Measurements from ENCODE around the gene SLC17A2.

Gene SLC17A2

DNA sequence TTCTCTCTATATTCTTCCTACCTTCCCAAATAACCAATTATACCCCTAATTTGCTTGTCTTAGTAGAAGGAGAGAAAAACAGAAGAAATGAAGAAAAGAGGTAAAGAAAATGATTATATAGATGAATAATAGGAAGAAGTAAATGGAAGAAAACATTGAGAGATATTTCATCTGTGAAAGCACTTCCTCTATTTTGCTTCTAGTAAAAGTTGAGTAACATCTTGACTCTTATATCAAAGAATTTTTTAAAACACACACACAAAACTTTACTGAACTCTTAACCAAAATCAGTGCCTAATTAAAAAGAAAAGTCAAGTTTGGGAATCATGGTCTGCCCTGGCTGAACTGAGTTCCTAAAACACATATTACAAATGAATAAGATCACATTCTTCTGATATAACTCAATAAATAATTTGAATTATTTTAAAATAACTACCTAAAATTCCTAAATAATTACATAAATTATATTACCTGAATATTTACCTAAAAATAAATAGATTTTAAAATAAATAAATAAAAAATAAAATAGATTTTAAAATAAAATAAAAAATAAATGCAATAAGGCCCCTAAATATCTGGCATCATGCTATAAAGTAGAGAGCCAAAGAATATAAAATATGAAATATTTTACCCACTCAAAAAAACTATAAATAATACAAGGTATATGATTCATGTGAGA lies 8.8 kb downstream of the SLC17A2 start:
- no peak for DNase-seq (ENCODE audit: low read depth in 2 of 2, low spot score in 1 of 2)

DNA sequence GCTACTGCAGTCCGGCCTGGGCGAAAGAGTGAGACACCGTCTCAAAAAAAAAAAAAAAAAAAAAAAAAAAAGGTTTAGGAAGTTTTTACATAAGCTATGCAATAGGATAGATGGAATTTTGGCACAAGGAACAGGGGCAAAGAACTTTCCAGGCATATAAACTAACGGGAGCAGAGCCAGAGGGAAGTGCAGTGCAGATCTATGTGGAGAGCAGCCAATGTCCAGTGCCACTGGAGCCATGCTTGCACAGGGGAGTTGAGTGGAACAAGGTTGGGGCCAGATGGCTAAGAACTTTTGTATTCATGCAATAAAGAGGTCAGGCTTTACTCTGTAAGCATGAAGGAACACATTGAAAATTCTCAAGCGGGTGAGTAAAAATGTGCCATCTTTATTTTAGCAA lies 10.8 kb downstream of the SLC17A2 start:
- no peak for DNase-seq (ENCODE audit: low read depth in 2 of 2, low spot score in 1 of 2)

DNA sequence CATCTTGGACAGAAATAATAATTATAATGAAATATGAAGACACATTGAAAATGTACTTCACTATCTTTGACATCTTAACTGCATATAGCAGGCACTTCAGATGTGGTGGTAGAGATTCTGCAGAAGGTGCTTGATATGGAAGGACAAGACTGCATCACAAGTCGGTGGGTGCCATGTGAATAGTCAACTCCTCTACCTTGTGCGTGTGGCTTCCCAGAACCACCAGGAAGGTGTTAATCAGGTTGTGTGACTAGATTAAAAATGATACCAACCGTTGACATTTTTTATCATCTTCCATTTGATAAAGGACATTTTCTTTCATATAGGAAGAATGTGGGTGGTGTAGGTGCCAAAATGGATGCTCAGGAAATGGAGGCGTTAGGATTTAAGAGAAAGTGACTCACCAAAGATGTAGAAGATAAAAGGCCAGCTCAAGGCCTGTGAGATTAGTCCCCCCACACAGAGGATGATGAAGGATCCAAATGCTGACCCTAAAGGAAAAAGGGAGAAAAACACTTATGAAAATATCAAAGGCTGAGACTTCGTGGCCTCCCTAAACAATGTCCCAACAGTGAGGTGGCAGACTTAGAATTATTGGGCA lies 12.3 kb downstream of the SLC17A2 start:
- no peak for DNase-seq (ENCODE audit: low read depth in 2 of 2, low spot score in 1 of 2)

DNA sequence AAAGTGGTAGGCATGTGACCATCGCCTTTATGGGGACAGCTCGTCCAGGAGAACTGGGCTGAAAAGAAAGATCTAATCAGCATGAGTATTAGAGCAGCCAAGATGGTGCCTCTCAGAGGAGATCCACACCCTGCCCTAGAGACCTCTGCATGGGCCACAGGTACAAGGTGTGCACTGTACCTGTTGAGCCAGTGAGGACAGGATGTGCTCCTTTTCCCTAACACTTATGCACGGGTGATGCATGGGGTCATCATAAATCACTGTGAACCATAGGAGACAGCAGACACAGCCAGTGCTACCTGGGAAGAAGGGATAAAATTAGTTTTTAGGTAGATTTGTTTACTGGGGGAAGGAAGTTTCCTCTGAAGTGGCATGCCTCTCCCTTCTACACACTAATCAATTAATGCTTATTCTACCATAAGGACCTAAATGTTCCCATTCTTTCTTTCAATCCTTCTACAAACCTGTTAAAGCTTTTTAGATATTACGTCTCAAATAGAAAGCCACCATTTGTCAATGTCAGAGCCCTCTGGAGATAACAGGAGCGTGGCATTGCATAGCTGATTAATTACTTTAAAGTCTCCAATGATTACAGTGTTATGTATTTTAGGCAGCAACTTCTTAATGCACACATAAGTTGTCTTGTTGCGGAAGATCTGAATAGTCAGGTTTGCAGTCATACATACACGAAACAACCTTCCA lies 13.6 kb downstream of the SLC17A2 start:
- DNase-seq (ENCODE audit: low read depth in 2 of 2, low spot score in 1 of 2), result no peak

DNA sequence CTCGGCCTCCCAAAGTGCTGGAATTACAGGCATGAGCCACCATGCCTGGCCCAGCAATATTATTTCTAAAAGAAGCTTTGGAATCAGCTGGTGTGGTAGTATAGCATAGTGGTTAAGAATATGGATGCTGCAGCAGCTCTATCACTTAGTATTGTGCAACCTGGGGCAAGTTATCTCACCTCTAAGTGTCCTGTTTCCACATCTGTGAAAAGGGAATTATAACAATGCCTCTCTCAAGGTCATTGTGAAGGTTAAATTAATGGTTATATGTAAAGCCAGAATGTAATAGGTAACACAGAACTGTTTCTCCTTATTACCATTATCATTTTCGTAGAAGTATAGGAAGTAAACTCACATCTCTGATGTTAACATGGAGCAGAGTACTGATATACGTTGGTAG lies 14.2 kb downstream of the SLC17A2 start:
- DNase-seq (ENCODE audit: low read depth in 2 of 2, low spot score in 1 of 2), result no peak

DNA sequence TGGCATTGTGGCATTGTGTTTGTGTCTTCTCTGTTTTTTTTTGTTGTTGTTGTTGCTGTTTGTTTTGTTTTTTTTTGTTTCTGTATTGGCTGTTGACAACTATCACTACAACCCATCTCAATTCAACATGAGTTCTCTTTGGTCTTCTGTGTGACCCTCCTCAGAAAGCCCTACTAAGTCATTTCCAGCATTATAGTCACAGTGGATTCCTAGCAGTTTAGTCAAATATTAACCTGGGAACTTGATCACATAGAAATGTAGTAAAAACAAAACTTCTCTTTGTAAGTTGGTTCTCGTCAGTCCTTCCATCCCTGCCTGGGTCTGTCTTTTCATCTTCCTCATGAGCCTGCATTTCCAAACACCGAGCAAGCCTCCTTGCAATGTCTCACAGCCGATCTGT lies 16.8 kb downstream of the SLC17A2 start:
- DNase-seq (ENCODE audit: low read depth in 2 of 2, low spot score in 1 of 2), result no peak

DNA sequence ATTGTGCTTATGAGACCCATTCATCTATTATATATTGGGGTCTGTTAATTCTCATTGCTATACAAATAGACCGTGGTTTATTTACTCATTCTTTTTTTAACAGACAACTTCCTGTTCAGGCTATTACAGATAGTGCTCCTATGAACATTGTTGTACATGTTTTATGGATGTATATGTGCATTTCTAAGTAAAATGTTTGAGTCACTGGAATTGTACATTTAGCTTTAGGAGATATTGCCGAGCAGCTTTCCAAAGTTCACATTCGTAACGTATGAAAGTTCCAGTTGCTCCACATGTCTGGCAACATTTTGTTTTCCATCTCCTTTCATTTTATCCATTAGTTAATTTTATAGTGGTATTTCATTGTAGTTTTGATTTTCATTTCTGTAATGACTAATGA lies 19.1 kb downstream of the SLC17A2 start:
- DNase-seq (ENCODE audit: low read depth in 2 of 2, low spot score in 1 of 2), result no peak

DNA sequence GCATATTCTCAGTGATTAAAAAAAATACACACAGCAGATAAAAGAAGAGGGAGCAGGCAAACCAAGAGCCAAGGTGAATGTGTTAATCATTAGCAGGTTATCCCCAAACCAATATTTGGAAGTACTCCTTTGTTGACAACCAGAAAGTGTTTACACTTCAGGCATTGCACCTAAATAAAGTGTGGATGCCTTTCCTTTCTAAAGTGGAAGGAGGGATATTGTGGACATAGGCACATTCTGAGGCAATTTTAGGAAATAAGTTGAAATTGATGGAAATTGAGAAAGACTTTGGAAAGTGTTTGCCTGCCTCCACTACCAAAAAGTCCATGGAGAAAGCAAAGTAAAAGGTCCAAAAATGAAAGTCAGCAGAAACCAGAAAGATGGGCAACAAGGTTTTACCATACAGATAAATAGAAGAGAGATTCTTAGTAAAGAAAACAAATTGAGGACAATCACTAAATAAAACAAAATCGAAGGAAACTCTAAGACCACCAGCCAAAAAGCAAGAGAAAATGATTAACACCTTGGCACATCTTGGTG lies 22.9 kb downstream of the SLC17A2 start:
- DNase-seq (ENCODE audit: low read depth in 2 of 2, low spot score in 1 of 2), result no peak

DNA sequence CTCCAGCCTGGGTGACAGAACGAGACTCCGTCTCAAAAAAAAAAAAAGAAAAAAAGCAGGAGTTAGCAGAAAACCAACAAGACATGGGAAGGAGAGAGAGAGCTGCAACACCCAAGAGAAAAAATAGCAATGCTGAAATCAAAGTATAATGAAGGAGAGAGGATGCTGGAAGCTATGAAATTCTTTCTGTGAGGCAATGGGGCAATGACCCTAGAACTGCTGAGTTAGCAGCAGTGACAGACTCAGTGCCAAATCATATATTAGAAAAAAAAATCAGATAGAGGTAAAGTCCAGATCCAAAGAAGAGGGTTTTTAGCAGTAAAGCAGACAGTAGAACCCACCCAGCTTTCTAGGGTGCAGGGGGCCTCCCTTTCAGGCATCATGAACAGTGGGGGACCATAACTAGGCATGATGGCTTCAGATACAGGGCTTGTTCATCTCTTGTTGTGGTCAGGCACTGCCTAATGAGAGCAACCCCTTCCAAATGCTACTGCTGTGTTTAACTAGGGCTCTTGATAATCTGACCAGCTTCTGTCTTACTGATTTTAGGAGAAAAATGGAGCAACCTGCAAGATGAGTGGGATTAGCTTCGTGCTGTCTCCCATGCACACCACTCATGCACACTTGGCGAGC lies 26.9 kb downstream of the SLC17A2 start:
- no peak for DNase-seq (ENCODE audit: low read depth in 2 of 2, low spot score in 1 of 2)

DNA sequence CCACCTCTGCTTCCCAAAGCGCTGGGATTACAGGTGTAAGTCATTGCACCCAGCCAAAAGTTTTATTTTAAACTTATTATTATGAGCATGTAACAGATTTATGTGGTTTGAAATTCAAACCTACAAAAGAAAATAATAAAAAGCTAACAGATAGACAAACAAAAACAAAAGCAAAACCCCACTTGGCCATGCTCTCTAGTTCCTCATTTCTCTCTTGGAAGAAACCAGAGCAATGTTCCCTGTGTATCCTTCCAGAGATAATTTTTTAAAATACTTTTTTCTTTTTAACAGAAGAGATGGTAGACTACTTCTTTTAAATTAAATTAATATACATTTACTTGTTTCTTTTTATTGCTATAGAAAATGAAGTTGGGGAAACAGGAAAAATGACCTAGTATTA lies 28.4 kb downstream of the SLC17A2 start:
- no peak for DNase-seq (ENCODE audit: low read depth in 2 of 2, low spot score in 1 of 2)

DNA sequence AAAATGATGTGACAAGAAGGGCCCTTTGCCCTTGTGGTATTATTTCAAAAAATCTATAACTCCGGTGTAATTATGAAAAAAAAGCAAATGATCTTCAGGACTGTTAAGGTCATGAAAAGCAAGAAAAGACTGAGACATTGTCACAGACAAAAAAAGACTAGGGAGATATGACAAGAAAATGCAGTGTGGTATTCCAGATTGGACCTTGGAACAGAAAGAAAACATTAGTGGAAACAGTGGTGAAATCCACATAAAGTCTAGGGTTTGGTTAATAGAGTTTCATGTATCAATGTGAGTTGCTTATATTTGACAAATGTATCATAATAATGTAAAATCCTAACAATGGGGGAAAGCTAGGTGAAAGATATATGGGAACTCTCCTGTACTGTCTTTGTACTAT lies 29.6 kb downstream of the SLC17A2 start:
- no peak for DNase-seq (ENCODE audit: low read depth in 2 of 2, low spot score in 1 of 2)

DNA sequence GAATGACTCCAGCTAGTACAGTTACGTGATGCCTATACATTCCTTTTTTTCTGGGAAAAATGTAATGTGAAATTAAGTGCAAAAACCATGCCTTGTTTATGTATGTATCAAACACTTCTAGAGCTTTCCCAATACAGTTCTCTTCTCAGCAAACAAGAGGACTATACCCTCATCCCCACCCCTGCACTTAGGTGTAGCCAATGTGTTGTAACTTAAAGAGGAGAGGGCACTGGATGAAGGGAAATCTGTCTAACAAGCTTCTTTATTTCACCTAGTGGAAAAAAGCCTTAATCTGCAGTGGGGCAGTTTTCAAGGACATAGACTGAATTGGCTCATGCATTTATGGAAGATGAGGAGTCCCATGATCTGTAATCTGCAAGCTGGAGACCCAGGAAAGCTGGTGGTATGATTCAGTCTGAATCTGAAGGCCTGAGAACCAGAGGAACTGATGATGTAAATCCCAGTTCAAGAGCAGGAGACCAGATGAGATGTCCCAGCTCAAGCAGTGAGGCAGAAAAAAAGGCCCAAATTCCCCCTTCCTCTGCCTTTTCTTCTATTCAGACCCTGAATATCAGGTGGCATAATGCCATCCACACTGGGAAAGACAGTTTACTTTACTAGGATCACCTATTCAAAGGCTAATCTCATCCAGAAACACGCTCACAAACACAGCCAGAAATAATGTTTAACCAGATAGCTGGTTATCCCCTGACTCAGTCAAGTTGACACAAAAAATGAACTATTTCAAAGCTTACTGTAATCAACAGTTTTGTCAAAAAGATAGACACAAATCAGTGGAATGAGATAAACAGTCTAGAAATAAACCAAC lies 30.7 kb downstream of the SLC17A2 start:
- no peak for DNase-seq (ENCODE audit: low read depth in 2 of 2, low spot score in 1 of 2)

DNA sequence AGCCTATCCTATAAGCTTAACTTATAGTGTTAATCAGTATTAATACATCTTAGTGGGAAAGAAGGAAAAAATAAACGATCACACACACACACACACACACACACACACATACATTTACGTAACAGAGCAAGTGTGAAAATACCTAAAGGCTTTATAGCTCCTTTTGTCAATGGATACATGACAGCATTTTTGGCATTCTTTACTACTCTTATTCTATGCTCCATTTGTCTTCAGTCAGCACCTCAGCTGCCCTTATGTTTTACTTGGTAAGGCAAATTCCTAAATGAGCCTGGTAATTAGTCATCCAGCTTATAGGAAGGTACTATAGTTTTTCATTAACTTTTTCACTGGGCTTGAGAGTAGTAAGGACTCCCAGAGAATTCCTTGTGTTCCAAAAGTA lies 31.4 kb downstream of the SLC17A2 start:
- no peak for DNase-seq (ENCODE audit: low read depth in 2 of 2, low spot score in 1 of 2)

DNA sequence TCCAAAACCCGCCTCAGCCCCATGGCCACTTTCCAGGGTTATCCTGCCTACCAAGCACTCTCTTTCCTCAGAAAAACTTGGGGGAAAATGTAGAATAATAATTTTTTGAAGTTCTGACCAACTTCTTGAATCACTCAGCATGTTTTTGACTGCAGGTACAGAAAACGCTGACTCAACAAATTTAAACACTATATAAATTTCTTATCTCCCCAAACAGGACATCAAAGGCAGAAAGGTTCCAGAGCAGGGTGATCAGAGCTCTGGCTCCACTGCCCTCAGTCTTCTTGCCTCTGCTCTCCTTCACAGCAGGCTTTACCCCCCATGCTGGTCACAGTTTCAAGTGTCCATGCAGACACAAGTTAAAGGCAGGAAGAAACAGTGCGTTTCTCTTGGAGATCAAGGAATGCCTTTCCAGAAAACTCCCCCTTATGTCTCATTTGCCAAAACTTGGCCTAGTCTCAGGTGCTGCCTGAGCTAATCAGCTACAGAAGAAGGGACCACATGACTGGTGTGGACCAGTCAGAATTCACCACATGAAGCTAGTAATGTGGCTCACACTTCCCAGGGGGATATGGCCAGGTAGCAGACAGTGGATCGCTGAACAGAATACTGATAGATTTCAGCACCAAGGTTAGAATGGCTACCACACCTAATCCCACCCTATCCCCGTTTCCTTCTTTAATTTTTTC lies 32.1 kb downstream of the SLC17A2 start:
- no peak for DNase-seq (ENCODE audit: low read depth in 2 of 2, low spot score in 1 of 2)

DNA sequence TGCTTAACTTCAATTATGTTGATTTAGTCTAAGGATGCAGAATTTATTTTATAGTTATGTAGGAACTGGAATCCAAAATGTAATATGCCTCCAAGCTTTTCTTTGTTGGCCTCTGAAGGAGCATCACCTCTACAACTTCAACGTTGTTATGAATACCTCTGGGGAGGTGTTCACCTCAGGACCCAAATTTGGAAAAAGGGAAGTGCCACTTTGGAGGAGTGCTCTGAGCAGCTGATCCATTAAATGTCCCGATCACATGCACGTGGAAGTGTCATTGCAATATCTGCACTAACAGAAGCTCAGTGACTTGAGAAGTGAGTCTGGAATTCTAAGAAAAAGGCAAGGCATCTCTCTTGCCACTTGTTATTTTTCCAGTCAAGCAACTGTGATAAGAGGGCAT lies 34.2 kb downstream of the SLC17A2 start:
- no peak for DNase-seq (ENCODE audit: low read depth in 2 of 2, low spot score in 1 of 2)

DNA sequence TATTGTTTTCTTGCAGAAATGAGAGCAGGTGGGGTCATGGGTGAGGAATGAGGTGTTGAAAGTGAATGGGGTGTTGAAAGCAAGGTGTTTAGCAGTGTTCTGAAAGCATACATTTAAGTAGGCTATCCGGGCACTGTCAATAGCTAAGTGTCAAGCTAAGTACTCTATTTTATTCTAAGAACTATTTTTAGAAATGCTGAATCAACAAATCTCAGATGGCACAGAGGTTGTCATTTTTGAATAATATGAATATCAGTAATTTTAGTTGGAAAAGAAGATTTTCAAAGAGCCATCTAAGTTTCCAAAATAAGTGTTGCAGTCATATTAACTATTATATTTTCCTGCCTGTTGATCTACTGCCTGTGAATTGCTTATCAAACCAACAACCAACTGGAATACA lies 34.7 kb downstream of the SLC17A2 start:
- no peak for DNase-seq (ENCODE audit: low read depth in 2 of 2, low spot score in 1 of 2)

DNA sequence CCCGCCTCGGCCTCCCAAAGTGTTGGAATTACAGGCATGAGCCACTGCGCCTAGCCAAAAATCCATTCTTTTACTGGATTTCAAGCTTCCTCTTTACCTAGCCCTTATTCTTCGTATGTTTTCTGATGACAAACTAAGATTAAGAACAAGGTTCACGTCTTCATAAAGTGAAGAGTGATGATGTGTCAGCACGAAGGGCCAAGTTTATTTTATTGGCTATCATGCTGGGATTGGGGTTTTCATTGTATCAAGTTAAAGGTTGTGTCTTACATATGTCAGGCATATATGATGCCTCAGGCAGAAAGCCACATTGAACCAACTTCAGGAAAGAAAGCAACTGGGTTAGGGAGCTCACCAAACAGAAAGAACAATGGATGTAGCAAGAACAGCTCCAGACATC lies 36.7 kb downstream of the SLC17A2 start:
- no peak for DNase-seq (ENCODE audit: low read depth in 2 of 2, low spot score in 1 of 2)

DNA sequence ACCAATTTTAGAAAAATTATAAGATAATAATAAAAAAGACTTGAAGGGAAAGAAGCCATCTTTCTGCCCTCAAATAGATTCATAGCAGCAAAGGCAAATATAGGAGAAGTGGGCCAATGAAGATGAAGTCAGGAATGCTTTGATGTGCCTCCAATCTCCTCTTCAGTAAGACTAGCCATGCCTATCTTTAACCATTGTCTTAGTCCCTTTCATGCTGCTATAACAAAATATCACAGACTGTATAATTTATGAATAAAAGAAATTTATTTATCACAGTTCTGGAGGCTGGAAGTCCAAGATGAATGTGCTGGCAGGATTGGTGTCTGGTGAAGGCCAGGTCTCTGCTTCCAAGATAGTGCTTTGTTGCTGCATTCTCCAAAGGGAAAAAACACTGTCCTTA lies 37.6 kb downstream of the SLC17A2 start:
- no peak for DNase-seq (ENCODE audit: low read depth in 2 of 2, low spot score in 1 of 2)

DNA sequence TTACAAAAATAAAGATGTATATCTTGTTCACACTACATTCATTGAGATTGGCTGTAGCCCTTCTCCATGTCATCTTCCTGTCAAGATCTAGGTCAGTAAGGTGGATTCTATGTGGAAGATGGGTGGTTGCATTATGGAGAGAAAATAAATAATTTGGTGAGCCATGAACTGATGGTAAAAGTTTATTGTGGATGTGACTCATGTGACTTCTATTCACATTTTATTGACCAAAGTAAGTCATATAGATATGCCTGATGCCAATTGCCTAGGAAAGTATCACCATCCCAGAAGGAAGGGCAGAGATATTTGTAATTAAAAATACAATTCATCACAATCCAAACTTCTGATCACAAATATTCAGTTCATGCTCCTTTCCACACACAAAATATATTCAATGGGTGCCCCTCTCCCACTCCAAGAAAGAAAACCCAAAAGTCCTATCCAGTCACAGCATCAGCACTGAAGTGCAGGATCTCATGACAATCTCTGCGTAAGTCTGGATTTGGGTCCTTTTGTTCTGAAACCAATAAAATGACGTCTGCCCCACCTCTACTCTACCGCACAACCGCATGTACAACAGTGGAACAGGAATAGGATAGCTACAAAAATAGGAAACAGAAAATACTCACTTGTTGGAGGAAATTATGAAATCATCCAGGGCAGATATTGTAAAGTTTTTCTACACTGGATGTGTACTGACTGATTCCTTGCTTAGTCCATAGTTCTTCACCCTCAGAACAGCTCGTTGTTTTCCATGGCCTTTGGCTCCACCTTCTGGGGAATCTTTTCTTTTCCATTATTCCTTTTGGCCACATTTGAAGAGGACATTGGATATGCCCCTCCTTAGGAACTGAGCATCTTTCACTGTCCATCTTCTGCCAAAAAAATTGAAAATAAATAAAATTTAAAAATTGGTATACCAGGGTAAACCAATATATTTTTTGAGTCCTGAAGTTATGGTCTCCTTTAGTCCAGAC lies 40.3 kb downstream of the SLC17A2 start:
- no peak for DNase-seq (ENCODE audit: low read depth in 2 of 2, low spot score in 1 of 2)
